H9 (cell line): ENCODE data around the gene SPTBN1. TPM values are rescaled to one million over a fixed set of nuclear protein-coding genes. Genes with fewer than 3 reads are reported as not detected.

Experiments
- DNase-seq: peaks from one replicate; pipeline ENCODE4 v3.0.0-alpha.2; 2017
- H2AFZ ChIP-seq: one replicate; pipeline ENCODE4 v1.6.1; 2013; ENCODE audit warnings: mild to moderate bottlenecking, low read length, control low read depth, moderate library complexity
- H2AK5ac ChIP-seq: 2 replicates; pipeline ENCODE4 v1.6.1; 2013; ENCODE audit warnings: low read length, control low read depth, mixed read lengths; ENCODE audit not compliant: insufficient read length
- H2BK120ac ChIP-seq: one replicate; pipeline ENCODE4 v1.6.1; 2013; ENCODE audit warnings: low read depth, mild to moderate bottlenecking, low read length, control low read depth, inconsistent platforms; ENCODE audit not compliant: poor library complexity, severe bottlenecking
- H2BK12ac ChIP-seq: 2 replicates; pipeline ENCODE4 v1.6.1; 2013; ENCODE audit warnings: low read length, control low read depth, mixed read lengths, low read depth; ENCODE audit not compliant: insufficient read length
- H2BK15ac ChIP-seq: 2 replicates; pipeline ENCODE4 v1.6.1; 2013; ENCODE audit warnings: low read depth, low read length, control low read depth
- H2BK20ac ChIP-seq: one replicate; pipeline ENCODE4 v1.6.1; 2013; ENCODE audit warnings: low read depth, mild to moderate bottlenecking, low read length, control low read depth, inconsistent platforms; ENCODE audit not compliant: poor library complexity, severe bottlenecking
- H2BK5ac ChIP-seq: 2 replicates; pipeline ENCODE4 v1.6.1; 2013; ENCODE audit warnings: low read length, control low read depth, mixed read lengths; ENCODE audit not compliant: insufficient read length
- H3K14ac ChIP-seq: 2 replicates; pipeline ENCODE4 v1.6.1; 2013; ENCODE audit warnings: low read length, control low read depth; ENCODE audit not compliant: insufficient read depth
- H3K18ac ChIP-seq: 2 replicates; pipeline ENCODE4 v1.6.1; 2013; ENCODE audit warnings: low read depth, mild to moderate bottlenecking, mixed read lengths, low read length, control low read depth; ENCODE audit not compliant: insufficient read length
- H3K23ac ChIP-seq: 2 replicates; pipeline ENCODE4 v1.6.1; 2013; ENCODE audit warnings: low read length, control low read depth, mixed read lengths, low read depth; ENCODE audit not compliant: insufficient read length
- H3K23me2 ChIP-seq: 2 replicates; pipeline ENCODE4 v1.6.1; 2013; ENCODE audit warnings: low read depth, mild to moderate bottlenecking, mixed read lengths, low read length, control low read depth; ENCODE audit not compliant: insufficient read length, poor library complexity, severe bottlenecking
- H3K27ac ChIP-seq: 2 replicates; pipeline ENCODE4 v1.5.1; 2013; ENCODE audit warnings: low read length, control low read depth, mixed read lengths, low read depth; ENCODE audit not compliant: insufficient read length
- H3K27me3 ChIP-seq: 2 replicates; pipeline ENCODE4 v1.6.1; 2013; ENCODE audit warnings: low read length, control low read depth, inconsistent platforms; ENCODE audit not compliant: insufficient read depth
- H3K4ac ChIP-seq: 2 replicates; pipeline ENCODE4 v1.6.1; 2013; ENCODE audit warnings: low read depth, mild to moderate bottlenecking, control low read depth, inconsistent platforms, low read length, moderate library complexity
- H3K4me1 ChIP-seq: 2 replicates; pipeline ENCODE4 v1.6.1; 2013; ENCODE audit warnings: low read length, control low read depth, inconsistent platforms; ENCODE audit not compliant: insufficient read depth
- H3K4me2 ChIP-seq: 2 replicates; pipeline ENCODE4 v1.6.1; 2013; ENCODE audit warnings: low read length, control low read depth, mixed read lengths; ENCODE audit not compliant: insufficient read length, insufficient read depth
- H3K56ac ChIP-seq: 2 replicates; pipeline ENCODE4 v1.6.1; 2013; ENCODE audit warnings: low read depth, mild to moderate bottlenecking, mixed read lengths, low read length, control low read depth; ENCODE audit not compliant: insufficient read length
- H3K79me1 ChIP-seq: 2 replicates; pipeline ENCODE4 v1.6.1; 2013; ENCODE audit warnings: low read depth, mild to moderate bottlenecking, moderate library complexity, low read length, control low read depth, inconsistent platforms; ENCODE audit not compliant: insufficient read depth, poor library complexity, severe bottlenecking
- H3K79me2 ChIP-seq: 2 replicates; pipeline ENCODE4 v1.6.1; 2013; ENCODE audit warnings: low read length, control low read depth, inconsistent platforms; ENCODE audit not compliant: insufficient read depth
- H3K9ac ChIP-seq: 2 replicates; pipeline ENCODE4 v1.6.1; 2013; ENCODE audit warnings: low read length, control low read depth, mixed read lengths; ENCODE audit not compliant: insufficient read length; ENCODE audit errors: extremely low read depth
- H3K9me3 ChIP-seq: one replicate; pipeline ENCODE4 v1.6.1; 2013; ENCODE audit warnings: low read depth, low read length, inconsistent platforms; ENCODE audit not compliant: control insufficient read depth
- H3T11ph ChIP-seq: one replicate; pipeline ENCODE4 v1.6.1; 2013; ENCODE audit warnings: mild to moderate bottlenecking, low read length, control low read depth, inconsistent platforms
- H4K20me1 ChIP-seq: one replicate; pipeline ENCODE4 v1.6.1; 2013; ENCODE audit not compliant: control insufficient read depth, insufficient read length, insufficient read depth
- H4K5ac ChIP-seq: 2 replicates; pipeline ENCODE4 v1.6.1; 2013; ENCODE audit warnings: low read depth, mild to moderate bottlenecking, mixed read lengths, low read length, control low read depth; ENCODE audit not compliant: insufficient read length
- H4K8ac ChIP-seq: replicated peaks from 2 replicates; pipeline ENCODE4 v1.6.1; 2013; ENCODE audit warnings: low read length, control low read depth, mixed read lengths, low read depth; ENCODE audit not compliant: insufficient read length
- H4K91ac ChIP-seq: 2 replicates; pipeline ENCODE4 v1.6.1; 2013; ENCODE audit warnings: low read depth, mild to moderate bottlenecking, moderate library complexity, mixed read lengths, low read length, control low read depth; ENCODE audit not compliant: insufficient read length
- H3K27ac Mint-ChIP-seq, 3 experiments: 2 replicates in 2 of 3; 3 replicates in 1 of 3; pipeline ENCODE4 v1.8.0; 2020 to 2021; ENCODE audit warnings: mixed read lengths in 3 of 3, mild to moderate bottlenecking in 1 of 3, moderate library complexity in 1 of 3
- H3K27me3 Mint-ChIP-seq: 2 replicates; pipeline ENCODE4 v1.8.0; 2021; ENCODE audit warnings: low read depth, mild to moderate bottlenecking, moderate library complexity, mixed read lengths
- H3K36me3 Mint-ChIP-seq, 3 experiments: 2 replicates in 2 of 3; 3 replicates in 1 of 3; pipeline ENCODE4 v1.8.0; 2020 to 2021; ENCODE audit warnings: low read depth in 3 of 3, mixed read lengths in 3 of 3; ENCODE audit not compliant: insufficient read depth in 1 of 3
- H3K4me1 Mint-ChIP-seq, 2 experiments: 2 replicates each; pipeline ENCODE4 v1.8.0; 2020; ENCODE audit warnings: mixed read lengths in 2 of 2
- H3K4me3 Mint-ChIP-seq, 2 experiments: 2 replicates in 1 of 2; 3 replicates in 1 of 2; pipeline ENCODE4 v1.8.0; 2020 to 2021; ENCODE audit warnings: mild to moderate bottlenecking in 2 of 2, mixed read lengths in 2 of 2, moderate library complexity in 1 of 2
- H3K9me3 Mint-ChIP-seq, 2 experiments: 2 replicates in 1 of 2; 3 replicates in 1 of 2; pipeline ENCODE4 v1.8.0; 2020; ENCODE audit warnings: mild to moderate bottlenecking in 2 of 2, mixed read lengths in 2 of 2, moderate library complexity in 1 of 2
- CTCF ChIP-seq: fragments of 200-600 bp; sonication (generic); conservative IDR thresholded peaks from 3 replicates; pipeline ENCODE4 v1.8.0; 2021; ENCODE audit warnings: antibody characterized with exemption, mild to moderate bottlenecking
- WGBS: extraction: QIAGEN DNeasy Blood & Tissue Kit; methylation state at CpG from one replicate; pipeline ENCODE4 v1.1.7; 2013; ENCODE audit warnings: missing lambda C conversion rate, low lambda C conversion rate, mixed read lengths; ENCODE audit not compliant: insufficient read length; ENCODE audit errors: extremely low coverage; 5-methylcytosine and 5-hydroxymethylcytosine counted together
- total RNA-seq: library from RNA; stranded (reverse); gene quantifications from 2 replicates; pipeline ENCODE4 v1.2.1, GENCODE V29; 2021

The SPTBN1 gene
- total RNA-seq, 1 experiment from 2014 or later = 164 TPM

GRCh38 chr2:54457323-54458023, 1.3 kb downstream of the SPTBN1 start:
- no peak overlapping the region for H2BK120ac ChIP-seq
- no peak overlapping the region for H2BK20ac ChIP-seq
- H3K27me3 ChIP-seq = no peaks in the 10 kb centered on the region
- H4K8ac ChIP-seq = no peak overlapping the region
- Mint-ChIP-seq H3K36me3 (no peaks in the 10 kb centered on the region; a peak in 1 of 7 replicates), H3K4me1 (peaks cover 6 to 21% of the 10 kb centered on the region in 2 experiments), H3K27ac (peak overlapping the region in 2 of 3 experiments; percentile 17 to 82; a peak in 4 of 7 replicates), H3K4me3 (peak overlapping the region; percentile 84 to 94), H3K27me3 (peaks cover 36% of the 10 kb centered on the region), H3K9me3 (no peaks in the 10 kb centered on the region; a peak in 1 of 5 replicates)
- H3K4ac ChIP-seq = no peak overlapping the region
- no peak for TF ChIP-seq CTCF
- H4K5ac ChIP-seq = no peak overlapping the region
- peaks cover 21% of the 10 kb centered on the region for H3K23me2 ChIP-seq
- no peak overlapping the region for H3K27ac ChIP-seq
- no peak overlapping the region for H2BK12ac ChIP-seq
- no peak overlapping the region for H3K23ac ChIP-seq
- H3K9me3 ChIP-seq = no peaks in the 10 kb centered on the region
- no peak overlapping the region for H2BK15ac ChIP-seq
- H2AFZ ChIP-seq = no peak overlapping the region
- H3K4me1 ChIP-seq = no peaks in the 10 kb centered on the region
- H3K9ac ChIP-seq = peak overlapping the region; percentile 23
- WGBS = no CpG with 5 or more reads among the region's 35 CpGs
- H4K91ac ChIP-seq = no peak overlapping the region
- no peak overlapping the region for H3K56ac ChIP-seq
- no peak overlapping the region for H2BK5ac ChIP-seq
- no peaks in the 10 kb centered on the region for H3K79me1 ChIP-seq
- peak overlapping the region; percentile 83 for H3K4me2 ChIP-seq
- peak; percentile 72 for DNase-seq
- H3T11ph ChIP-seq = no peak overlapping the region
- H3K18ac ChIP-seq = no peak overlapping the region
- no peak overlapping the region for H3K14ac ChIP-seq
- no peaks in the 10 kb centered on the region; the same call in 1 of the 2 replicates for H3K79me2 ChIP-seq
- H2AK5ac ChIP-seq = no peak overlapping the region
- no peaks in the 10 kb centered on the region for H4K20me1 ChIP-seq
